Activated CD4-positive, alpha-beta T cell treated with anti-CD3 and anti-CD28 coated beads, Interleukin-2, amount 50 U/mL, for 16 hours (primary cell): ENCODE results near the gene PNPLA5.

Source experiments
- DNase-seq: peaks from one replicate; pipeline ENCODE4 v3.0.0-alpha.2; 2020

The PNPLA5 gene

DNA sequence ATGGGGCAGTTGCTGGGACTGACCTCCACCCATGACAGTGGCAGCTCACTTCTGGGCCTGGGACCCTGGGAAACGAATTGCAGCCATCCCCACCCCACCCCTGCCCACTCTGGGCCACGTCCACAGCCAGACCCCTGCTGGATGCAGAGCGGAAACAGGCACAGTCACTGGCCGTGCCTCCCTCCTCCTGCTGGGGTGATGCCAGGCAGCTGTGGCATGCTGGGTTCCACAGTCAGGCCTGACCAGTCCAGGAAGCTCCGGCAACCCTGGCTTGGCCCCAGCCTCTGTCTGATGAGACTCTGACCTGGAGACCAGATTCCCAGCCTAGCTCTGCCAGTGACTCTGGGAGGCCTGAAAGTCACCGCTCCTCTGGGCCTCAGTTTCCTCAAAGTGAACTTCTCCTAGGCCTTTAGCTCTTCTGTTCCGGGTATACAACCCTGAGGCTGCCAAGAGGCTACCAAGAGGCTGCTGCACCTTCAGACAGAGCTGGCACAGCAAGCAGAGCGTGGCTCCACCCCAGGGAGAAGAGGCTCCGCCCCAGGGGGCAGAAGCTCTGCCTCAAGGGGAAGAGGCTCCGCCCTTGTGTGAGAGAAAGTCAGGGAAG is 38.4 kb downstream of the PNPLA5 start:
- DNase-seq = no peak

DNA sequence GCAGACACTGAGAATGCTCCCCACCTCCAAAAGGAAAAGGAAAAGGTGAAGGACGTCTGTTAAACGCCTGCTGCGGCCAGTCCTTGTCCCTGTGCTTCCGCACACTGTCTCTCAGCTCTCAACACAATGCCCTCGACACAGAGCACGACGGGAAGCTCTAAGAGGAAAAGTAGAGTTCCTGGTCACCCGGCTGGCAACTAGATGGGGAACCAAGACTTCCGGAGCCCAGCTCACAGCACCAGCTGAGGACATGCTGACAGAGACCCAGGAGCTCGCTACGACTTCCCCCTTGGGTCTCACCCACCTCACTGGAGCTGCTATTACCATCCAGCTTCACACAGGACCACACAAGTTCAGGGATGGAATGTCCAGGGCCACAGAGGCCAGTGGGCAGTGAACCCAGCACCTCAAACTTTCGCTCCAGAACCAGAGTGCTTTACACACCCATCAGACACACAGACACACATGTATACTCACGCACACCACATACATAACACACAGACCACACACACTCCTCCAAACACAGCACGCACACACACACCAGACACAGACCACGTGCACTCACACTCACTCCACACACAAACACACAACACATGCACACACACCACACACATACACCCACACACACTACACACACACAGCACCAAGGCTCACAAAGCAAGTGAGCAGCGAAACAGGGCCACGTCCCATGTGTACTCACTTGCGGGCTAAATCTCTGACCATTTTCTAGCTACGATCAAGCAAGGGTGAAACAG is 39.1 kb downstream of the PNPLA5 start:
- DNase-seq = no peak

DNA sequence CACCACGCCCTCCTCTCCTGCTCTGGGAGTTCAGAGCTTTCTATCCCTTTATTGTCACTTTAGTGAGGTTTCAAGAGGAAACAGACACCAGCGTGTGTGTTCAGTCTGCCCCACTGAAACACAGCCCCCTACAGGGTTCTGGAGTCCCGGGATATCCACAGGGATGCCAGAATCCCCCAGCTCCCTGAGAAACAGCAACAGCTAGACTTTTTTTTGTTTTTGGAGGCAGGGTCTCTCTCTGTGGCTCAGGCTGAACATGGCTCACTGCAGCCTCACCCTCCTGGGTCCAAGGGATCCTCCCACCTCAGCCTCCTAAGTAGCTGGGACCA is 39.9 kb downstream of the PNPLA5 start:
- no peak for DNase-seq

DNA sequence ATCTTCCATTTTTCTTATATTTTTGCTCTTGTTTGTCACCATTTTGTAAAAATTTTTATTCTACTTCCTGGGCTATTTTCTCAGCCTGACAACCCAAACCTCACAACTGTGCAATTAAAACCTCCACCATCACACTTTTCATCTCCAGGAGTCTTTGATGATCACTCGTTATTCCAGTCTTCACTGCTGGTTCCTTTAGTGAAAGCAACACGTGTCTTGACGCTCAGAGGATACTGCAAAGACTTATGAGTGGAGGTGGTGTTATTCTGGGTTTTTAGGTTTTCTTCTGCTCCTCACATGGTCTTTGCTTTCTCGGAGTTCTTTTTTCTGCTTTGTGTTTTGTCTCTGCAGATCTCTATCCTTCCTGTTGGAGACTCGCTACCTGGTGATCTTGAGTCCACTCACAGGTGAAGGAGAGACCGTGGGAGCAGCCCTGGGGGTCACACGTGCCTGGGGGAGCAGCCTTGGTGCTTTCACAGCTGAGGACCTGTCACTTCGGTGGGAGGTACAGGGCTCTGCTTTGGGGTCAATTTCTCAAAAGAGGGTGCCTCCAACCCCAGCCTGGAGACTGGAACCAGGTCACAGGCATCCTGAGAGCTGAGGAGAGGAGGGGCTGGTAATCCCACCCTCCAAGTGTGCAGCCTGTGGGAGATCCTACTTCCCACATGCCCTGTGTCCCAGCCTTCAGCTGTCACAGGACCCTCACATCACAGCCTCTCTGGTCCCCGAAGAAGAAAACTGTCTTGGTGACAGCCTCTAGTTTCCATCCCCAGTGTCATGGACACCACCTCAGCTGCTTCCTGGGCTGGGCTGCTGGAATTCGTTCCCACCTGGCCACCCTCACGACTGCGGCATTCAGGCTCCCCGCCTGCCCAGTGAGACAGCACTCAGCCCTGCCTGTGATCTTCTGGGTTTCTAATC is 40.5 kb downstream of the PNPLA5 start:
- no peak for DNase-seq

DNA sequence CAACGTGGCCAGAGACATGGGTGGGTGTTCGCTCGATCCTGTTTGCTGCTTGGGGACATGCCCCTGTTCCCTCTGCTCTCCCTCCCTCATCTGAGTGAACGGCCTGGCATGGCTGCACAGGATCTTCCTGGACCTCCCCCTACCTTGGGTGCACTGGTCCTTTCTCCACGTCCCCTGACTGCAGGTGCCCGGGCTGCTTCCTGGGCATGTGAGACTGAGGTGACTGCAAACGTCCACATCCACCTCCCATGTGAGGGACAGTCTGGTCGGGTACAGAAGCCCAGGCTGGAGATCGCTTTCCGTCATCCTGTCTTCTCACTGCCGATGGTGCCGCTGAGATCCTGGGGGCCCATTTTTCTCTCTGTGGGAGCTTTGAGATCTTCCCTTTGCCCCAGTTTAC is 41.3 kb downstream of the PNPLA5 start:
- no peak for DNase-seq

DNA sequence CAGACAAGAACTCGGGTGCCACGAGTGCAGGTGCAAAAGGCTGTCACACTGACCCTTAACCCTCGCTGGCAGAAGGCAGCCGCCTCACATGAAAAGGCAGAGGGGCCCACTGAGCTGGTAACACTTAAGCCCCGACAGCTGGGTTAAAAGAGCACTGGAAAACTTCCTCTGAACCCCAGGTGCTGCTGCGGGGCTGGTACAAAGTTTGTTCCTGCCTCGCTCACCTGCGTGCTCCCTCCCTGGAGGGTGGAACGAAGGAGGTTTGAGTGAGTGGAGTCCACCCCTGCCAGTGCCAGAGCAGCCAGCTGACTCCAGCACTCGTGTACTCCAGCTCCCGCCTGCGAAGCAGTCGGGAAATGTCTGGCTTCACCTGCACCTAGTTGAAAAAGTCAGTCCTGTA is 42.1 kb downstream of the PNPLA5 start:
- no peak for DNase-seq

DNA sequence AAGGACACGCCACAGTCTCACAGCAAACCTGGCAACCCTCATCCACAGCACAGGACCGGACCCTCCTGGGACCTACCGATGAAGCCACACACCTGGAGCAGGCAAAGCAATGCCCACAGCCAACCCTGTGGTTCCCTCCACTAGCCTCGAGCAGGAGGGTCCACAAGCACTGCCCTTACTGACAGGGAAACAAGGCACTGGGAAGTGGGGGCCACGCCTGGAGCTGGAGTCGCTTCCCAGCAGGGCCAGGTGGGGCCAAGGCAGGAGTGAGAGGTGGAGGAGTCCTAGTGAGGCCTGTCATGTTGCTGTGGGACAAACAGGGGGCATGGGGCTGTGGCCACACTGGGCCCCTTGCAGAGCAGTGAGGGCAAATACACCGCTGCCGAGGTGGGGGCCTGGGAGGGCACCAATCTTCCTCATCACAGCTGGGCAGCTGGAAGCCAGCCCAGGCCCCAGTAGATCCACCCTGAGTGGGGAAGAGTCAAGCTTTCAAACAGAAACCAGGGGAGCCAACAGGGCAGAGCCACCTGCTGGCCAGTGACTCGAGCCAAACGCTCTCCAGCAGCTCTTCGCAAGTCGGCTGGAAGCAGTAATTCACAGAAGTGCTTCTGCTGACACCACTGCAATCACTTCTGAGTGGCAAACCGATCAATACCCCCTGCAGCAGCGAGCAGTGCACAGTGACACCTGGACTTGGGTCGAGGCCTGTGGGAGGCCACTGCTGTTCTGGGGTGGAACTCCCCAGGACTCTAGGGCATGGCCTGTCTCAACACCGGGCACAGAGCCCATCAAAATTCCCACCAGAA is 43.2 kb downstream of the PNPLA5 start:
- DNase-seq = no peak

DNA sequence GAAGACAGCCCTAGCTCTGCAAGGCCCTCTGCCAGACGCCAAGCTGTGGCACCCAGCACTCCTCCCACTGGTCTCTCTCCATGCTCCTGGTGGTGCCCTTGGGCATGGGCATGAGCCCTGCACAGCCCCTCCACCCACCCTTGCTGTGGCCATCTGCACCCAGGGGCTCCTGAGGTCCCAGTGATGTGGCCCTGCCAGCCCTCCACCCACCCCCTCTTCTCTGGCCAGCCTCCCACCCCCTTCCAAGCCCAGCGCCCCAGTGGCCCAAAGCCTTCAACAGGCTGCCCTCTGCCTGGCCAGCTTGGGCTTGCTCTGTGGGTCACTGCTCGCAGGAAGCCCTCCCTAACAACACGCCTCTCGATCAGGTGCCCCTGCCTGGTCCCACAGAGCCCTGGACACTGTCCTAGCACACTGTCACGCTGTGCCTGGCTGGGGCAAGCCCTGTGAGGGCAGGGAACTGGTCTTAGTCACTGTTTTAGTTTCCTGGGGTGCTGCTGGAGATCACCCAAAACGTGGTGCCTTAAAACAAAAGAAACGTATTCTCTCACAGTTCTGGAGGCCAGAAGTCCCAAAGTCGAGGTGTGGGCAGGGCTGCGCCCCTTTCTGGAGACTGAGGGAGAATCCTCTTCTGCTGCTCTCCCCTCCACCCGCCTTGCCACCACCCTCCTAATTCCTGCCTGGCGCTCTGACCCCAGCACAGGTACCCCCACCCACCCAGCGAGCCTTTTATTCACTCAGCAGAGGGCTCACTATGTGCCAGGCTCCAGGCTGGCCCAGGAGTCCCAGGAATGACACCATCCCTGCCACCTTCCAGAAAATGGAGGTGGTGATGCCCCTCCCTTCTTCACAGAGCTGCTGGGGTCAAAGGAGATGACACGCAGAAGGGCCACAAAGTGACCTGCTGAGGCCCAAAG is 44.2 kb downstream of the PNPLA5 start:
- no peak for DNase-seq

DNA sequence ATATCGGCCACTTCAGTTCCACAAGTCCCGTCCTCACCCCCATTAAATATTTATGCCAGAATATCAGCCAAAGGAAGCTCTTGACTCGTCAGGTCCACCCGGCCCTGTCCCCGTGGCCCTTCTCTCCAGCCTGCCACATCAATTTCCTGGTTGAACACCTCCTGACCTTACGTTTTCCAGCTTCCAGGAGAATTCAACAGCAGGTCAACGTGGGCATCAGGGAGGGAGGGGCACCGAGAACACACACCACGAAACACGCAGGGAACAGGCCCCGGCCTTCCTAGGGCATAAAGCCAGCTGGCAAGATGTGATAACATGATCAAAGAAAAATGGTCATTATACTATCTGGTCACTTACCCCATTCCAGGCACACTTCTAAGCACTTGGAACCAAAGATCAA is 44.8 kb downstream of the PNPLA5 start:
- DNase-seq = no peak

DNA sequence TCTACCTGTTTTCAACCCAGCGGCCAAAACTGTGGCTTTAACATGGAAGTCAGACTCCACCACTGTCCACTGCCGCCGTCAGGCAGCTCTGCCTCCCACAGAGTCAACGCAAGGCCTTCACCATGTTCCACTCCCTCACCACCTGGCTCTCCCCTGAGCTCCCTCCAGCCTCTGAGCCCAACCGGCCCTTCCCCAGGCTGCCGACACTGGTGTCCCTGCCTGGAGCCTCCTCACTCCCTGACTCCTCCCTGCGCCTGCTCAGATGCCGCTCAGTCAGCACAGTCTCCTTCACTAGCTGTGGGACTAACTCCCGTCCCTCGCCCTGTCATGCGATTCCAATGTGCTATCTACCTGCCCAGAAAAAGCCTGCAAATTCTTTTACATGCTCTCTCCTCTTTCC is 45.8 kb downstream of the PNPLA5 start:
- DNase-seq = no peak

DNA sequence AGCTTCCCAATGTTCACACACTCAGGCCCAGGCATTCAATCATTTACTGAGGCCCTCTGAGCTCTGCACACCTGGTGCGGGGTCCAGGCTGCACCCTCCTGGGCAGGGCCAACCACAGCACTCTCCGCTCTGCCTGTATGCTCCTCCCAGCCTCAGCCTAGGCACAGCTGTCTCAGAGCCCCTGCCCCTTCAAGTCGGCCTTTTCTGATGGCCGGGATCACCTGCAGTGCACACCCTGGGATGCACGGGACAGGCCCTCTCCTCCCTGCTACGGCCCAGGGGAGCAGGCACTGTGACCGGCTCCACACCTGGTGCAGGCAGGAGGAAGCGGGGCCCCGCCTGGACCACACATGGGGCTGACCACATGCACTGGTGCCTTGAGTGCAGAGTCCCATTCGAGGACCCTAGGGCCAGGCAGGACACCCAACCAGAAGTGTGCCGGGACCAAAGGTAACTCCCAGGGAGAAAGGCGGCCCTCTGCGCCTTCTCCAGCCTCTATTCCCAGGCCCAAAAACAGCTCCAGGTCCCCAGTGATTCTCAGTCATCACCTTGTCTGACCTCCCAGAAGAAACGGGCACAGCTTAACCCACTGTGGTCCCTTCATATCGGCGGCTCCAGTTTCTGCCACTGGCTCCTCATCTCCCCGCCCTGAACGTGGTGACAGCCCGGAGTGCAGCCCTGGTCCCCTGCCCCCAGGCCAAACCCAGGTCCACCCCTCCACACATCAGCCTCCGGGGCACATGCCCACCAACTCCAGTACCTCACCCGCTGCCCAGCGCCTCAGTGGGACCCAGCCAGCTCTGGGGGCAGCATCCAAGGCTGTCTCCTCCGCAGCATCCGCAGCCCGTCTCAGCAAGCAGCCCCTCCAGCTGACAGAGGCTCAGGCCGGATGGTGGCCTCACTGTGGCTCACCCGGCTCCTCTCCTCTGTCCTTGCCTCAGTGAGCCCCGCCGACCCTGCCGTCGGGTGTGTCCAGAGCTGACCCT is 47.0 kb downstream of the PNPLA5 start:
- DNase-seq = no peak

DNA sequence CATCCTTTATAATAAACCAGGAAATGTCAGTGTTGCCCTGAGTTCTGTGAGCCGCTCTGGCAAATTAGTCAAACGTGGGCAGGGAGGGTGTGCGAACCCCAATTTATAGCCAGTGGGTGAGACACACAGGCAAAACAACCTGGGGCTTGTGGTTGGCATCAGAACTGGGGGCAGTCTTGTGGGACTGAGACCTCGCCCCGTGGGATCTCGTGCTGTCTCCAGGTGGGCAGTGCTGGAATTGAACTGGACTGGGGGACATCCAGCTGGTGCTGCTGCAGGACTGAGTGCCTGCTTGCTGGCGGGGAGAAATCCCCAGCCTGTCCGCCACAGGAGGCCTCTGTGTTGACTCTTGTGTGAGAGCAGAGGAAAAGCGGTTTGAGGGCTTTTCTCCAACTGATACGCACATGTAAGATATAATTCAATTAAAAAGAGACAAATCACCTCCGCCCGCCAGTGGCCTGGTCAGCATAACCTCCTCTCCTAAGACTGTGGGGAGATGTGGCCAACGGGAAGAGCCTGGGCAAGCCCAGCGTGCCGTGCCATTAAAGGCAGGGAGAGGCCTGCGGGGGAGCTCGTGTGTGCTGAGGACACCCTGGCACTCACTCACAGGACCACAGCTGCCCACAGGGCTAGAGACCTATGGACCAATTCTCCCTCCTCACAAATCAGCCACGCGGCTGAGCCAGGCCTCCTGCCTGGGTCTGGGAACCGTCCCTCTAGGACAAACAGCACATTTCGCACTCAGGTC is 47.9 kb downstream of the PNPLA5 start:
- DNase-seq = no peak

DNA sequence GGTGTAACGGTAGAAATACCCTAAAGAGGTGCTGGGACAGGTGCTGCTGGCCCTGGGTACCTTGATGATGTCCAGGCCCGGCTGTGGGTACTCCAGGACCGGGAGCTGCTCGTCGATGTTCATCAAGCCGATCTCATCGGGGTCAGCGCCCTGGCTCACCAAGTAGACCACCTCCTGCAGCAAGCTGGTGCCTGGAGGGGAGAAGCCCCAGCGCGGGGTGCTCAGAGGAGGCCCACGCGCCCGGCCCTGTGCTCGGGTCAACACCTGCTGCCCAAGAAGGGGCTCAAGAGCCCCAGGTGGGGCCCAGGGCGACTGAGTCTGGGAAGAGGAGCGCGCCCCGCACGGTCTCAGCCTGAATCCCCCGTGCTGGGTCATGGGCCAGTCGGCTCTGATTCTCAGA is 50.1 kb downstream of the PNPLA5 start:
- DNase-seq = no peak

DNA sequence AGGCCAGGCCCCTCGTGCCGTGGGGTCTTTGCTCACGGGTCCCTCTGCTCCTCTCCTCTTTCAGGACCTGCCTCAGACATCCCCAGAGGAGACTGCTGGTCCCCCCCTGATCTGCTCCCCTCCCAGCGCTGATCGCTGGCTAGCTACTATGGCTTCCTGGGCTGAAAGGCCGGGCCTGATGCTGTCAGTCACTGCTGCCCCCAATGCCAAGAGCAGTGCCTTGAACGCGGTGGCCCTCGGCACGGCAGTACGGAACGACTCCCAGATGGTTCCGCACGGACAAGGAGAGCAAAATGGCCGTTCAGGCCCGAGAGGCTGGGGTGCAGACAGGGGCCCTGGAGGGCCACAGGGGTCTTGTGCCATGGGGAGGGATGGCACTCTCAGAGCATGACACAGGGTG is 51.0 kb downstream of the PNPLA5 start:
- no peak for DNase-seq

DNA sequence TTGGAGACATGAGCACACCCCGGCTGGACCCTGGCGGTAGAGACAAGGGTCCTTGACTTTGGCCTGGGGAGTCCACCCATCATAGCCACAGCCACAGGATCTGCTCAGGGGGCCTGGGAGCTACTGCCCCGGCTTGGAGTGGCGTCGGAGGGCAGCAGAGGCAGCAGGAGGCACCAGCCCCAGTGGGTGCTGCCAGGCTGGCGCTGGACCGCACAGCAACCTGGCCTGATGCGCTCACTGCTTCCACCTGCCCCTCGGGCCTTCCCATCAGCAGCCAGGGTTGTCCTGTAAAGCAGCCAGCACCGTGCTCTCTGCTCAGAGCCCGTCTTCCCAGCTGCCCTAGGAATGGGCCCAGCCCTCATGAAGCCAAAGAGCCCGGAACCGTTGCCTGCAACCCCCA is 51.4 kb downstream of the PNPLA5 start:
- DNase-seq = no peak

DNA sequence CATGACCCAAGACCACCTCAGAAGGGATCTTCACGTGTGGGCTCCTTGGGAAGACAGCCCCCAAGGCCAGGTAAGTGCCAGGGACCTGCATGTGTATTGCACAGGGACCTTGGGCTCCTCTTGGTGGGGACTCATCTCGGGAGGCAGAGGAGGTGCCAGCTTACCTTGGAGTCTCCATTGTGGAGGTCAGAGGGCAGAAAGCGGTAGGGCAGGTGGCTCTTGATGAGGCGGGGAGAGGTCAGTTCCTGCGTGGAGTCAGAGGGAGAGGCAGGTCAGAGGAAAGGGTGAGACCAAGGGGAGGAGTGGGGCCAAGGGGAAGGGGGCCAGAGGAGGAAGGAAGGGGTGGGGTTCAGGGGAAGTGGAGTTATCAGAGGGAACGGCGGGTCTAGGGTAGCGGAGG is 52.0 kb downstream of the PNPLA5 start:
- DNase-seq = no peak

DNA sequence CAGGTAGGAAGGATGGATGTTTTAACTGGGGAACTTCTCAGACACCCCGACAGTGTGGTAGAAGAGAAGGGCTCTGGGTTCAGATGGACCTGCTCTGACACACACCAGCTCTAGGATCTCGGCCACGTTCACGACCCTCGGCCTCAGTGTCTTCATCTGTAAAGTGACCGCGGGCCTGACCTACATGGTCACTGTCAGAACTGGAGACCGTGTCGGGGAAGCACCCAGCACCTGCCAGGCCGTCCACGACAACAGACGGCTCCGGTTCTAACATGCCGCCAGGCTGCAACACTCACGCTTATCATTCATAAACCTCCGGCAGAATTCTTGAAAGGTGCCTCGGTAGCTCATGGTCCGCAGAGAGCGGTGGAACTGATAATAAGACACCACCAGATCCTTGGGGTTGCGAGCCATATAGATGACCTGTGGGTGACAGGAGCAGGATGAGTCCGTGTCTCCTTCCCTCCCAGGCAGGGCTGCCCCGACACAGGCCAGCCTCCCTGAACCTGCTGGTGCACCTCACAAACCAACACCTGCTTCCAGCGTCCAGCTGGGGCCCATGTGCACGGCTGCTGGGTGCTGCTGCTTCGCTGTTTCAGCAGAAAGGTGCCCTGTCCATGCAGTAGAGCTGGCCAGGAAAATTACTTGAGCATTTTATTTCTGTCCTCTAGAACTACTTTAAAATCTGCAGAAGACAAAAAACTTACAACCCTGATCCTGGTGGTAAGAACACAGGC is 53.1 kb downstream of the PNPLA5 start:
- DNase-seq = no peak

DNA sequence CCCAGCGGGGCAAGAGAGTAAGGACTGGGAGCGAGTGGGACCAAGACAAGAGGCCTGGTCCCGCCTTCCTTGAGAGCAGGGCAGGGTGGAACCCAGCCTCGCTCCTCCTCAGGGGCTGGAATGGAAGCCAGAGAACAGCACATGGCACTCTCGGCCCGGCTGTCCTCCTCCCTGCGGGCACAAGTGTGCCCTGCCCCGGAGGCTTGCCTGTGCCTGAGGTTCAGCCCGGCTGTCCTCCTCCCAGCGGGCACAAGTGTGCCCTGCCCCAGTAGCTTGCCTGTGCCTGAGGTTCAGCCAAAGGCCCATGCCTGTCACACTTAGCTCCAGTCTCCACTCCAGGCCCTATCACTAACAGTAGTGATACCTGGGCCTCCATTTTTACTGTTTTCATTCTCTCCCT is 53.7 kb downstream of the PNPLA5 start:
- no peak for DNase-seq

DNA sequence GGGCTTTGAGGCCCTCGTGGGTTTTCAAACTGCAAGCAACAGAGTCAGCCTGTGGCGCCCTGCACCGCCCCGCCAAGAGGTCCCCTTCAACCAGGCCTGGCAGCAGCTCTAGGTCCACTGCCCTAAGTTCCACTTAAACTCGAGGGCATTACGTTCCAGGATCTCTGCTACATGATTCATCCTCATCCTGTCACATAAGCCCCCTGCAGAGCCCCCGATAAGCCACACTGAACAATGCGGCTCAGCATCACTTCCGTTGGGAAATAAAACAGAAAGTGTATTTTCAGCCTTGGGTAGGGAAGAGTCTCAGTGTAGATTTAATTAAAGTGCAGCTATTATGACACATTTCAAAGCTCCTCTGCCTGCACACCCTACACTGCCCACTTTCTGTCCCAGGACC is 54.1 kb downstream of the PNPLA5 start:
- DNase-seq = no peak
